Measurements from ENCODE around the gene JAM3.

The JAM3 gene

DNA sequence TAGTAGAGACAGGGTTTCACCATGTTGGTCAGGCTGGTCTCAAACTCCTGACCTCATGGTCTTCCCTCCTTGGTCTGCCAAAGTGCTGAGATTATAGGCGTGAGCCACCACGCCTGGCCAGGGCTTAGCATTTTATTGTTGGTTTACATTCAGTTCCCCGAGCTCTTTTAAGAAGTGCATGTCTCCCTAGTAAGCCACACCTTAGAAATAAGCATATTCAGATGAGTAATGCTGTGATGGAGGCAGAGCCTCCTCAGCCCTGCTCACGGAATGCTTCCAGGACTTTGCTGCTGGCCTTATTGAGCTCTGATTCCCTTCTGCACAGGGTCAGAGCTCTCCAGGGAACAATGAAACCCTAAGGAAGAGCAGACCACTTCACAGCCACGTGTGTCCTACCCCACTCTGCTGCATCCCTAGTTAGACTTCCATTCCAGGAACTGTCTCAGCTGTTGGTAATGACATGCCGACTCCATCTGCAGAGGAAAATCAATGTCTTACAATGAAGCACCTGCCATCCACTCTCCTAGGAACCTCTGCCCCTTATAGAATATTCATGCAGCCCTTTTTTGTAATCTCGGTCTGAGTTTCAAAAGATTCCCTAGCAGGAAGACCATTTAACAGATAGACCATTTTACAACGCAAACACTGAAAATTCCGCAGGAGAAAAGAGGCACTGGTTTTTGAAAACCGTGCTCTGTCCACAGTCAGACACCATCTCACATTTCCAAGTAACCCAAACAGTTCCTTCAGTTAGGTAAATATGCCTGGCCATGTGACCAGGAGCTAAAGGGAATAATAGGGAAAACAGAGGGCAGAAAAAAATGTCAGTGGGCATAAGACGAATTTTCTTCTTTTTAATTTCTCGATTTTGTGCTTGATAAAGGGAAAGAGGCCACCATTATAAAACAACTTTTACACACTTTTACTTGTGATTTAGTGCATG is 1.7 kb upstream of the JAM3 start:
- ChIA-PET POLR2A (no interaction called here), CTCF (no interaction called here)
- no peak for DNase-seq (ENCODE audit: extremely low spot score)
- TF ChIP-seq CTCF (IDR thresholded peaks at IDR 0.05; ENCODE audit: control extremely low read depth, extremely low read depth, low read depth, missing control alignments): no peak

DNA sequence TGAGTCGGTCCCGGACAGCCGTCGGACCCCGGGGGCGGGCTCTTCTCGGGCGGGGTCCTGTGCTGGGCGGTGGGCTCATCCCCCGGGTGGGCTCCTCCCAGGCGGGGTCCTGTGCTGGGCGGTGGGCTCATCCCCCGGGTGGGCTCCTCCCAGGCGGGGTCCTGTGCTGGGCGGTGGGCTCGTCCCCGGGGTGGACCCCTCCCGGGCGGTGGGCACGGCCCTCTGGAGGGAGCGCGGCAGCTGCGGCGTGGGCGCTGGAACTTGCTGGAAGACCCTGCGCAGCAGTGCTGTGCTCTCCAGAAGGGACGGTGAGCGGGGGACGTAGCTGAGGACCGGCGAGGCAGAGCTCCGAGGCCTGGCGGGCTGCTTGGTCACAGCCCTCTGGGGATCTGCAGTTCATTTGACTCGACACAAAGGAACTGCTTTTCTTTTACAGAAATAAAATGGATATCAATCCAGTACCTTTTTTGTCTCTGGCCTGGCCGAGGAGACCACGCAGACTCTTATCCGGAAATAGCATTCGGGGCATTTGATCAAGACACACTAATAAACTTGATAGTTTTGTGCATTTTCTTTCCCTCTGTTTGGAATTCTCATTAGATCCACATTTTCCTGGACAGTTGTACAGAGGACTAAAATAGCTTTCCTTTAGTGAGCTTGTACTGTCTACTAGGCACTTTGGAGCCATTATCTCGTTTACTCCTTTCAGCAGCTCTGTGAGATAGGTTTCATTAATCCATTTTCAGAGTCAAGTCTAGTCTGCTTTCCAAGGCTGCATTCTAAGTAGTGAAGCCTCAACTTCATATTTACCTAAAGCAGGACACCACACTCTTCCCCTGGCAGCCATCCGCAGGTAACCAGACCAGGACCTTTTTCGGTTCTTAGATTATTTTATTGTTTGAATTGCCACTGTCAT is 812 bp downstream of the JAM3 start:
- ChIA-PET CTCF (interaction anchor here (1.5 to 2.4 kb wide), 2 partner anchors 10 to 19 kb away, joined by 4 to 8 read pairs; no protein-coding TSS in a partner anchor), POLR2A (no interaction called here)
- DNase-seq (ENCODE audit: extremely low spot score): no peak

GRCh38 chr11:134070342-134070845 is 1.5 kb downstream of the JAM3 start:
- ChIA-PET POLR2A (no interaction called here), CTCF (interaction anchor here (2.4 kb wide), 1 partner anchor 20 kb away, joined by 8 read pairs; no protein-coding TSS in a partner anchor)
- no peak for TF ChIP-seq CTCF (IDR thresholded peaks at IDR 0.05; ENCODE audit: control extremely low read depth, extremely low read depth, low read depth, missing control alignments)
- no peak for DNase-seq (ENCODE audit: extremely low spot score)

More for the DNA sequence above, 812 bp downstream of the JAM3 start:
- TF ChIP-seq CTCF (IDR thresholded peaks at IDR 0.05; ENCODE audit: control extremely low read depth, extremely low read depth, low read depth, missing control alignments): no peak

- TF ChIP-seq CTCF (IDR thresholded peaks at IDR 0.05; ENCODE audit: control extremely low read depth, extremely low read depth, low read depth, missing control alignments): no peak
- ChIA-PET POLR2A (no interaction called here), CTCF (interaction anchor here (1.0 to 2.6 kb wide), 3 partner anchors 8 to 21 kb away, joined by 3 to 11 read pairs (median 10); no protein-coding TSS in a partner anchor)
- no peak for DNase-seq (ENCODE audit: extremely low spot score)
Measured at GRCh38 chr11:134071306-134071705, 2.4 kb downstream of the JAM3 start.

DNA sequence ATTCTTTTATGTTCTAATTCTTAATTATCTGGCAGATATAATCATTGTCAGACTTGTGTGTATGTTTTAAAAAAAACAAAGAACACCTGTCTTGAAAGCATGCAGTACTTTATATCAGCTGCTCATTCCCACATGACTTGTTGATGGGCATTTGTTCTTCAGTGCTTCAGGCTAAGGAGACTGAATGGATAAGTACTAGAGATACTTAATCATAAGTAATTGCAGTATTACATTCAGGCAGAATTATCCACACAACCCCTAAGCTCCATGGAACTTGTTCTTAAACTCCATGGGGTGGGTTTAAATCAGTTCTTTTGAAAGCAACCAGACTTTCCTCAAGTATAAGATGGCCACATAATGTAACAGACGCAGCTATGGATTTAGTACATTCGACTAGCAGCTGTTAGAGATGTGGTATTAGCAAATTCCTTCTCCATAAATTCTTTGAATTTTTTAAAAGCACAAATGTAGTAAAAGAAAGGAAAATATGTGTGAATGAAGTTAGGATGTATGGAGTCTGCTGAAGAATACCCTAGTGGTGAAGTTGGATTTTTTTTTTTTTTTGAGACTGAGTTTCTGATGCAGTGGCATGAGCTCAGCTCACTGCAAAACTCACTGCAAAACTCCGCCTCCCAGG is 3.0 kb downstream of the JAM3 start:
- POLR2A ChIA-PET: no interaction called here
- CTCF ChIA-PET: interaction anchor here (1.0 to 2.6 kb wide), 3 partner anchors 9 to 21 kb away, joined by 3 to 11 read pairs (median 10); no protein-coding TSS in a partner anchor
- DNase-seq (ENCODE audit: extremely low spot score): no peak
- TF ChIP-seq CTCF (IDR thresholded peaks at IDR 0.05; ENCODE audit: control extremely low read depth, extremely low read depth, low read depth, missing control alignments): no peak
